GM13976 (cell line): ENCODE data around the gene MDM2.

Experiments
- DNase-seq: peaks from one replicate; pipeline ENCODE4 v3.0.0; 2012; ENCODE audit warnings: low spot score
- in situ Hi-C: fragments of 300-500 bp; cut with MboI; formaldehyde crosslinking; loops from one replicate; pipeline ENCODE4 v1.12.0; 2022; ENCODE audit warnings: low sequenced_read_pairs, mixed read lengths, inconsistent platforms; ENCODE audit not compliant: unreplicated experiment
- TF ChIP-seq, protein P1 (sequence below): IDR thresholded peaks from 2 replicates; pipeline ENCODE4 v1.5.1; 2012; ENCODE audit warnings: borderline replicate concordance, mild to moderate bottlenecking; ENCODE audit not compliant: insufficient read depth; ENCODE audit errors: extremely low read depth, missing control alignments, control extremely low read depth

Gene MDM2

DNA sequence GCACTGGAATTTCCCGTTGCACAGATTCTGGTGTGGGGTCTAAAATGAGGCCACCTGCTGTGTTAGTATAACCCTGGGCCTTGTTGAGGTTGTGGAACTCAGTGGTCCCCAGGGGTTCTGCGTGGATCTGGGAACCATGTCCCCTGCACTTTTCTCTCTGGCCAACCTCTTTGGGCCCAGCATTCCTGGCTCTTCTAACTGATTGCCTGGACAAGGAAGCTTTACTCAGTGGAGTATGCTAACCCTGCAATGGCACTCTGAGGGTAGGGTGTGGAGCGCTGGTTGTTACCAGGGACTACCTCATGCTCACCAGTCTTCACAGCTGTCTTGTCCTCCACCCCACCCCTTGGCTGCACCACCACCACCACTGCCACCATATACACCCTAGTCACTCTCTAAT, 85.8 kb downstream of the MDM2 start:
- in situ Hi-C loops, result no loop called here
- TF ChIP-seq, protein P1, sequence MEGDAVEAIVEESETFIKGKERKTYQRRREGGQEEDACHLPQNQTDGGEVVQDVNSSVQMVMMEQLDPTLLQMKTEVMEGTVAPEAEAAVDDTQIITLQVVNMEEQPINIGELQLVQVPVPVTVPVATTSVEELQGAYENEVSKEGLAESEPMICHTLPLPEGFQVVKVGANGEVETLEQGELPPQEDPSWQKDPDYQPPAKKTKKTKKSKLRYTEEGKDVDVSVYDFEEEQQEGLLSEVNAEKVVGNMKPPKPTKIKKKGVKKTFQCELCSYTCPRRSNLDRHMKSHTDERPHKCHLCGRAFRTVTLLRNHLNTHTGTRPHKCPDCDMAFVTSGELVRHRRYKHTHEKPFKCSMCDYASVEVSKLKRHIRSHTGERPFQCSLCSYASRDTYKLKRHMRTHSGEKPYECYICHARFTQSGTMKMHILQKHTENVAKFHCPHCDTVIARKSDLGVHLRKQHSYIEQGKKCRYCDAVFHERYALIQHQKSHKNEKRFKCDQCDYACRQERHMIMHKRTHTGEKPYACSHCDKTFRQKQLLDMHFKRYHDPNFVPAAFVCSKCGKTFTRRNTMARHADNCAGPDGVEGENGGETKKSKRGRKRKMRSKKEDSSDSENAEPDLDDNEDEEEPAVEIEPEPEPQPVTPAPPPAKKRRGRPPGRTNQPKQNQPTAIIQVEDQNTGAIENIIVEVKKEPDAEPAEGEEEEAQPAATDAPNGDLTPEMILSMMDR, result no peak
- no peak for DNase-seq

DNA sequence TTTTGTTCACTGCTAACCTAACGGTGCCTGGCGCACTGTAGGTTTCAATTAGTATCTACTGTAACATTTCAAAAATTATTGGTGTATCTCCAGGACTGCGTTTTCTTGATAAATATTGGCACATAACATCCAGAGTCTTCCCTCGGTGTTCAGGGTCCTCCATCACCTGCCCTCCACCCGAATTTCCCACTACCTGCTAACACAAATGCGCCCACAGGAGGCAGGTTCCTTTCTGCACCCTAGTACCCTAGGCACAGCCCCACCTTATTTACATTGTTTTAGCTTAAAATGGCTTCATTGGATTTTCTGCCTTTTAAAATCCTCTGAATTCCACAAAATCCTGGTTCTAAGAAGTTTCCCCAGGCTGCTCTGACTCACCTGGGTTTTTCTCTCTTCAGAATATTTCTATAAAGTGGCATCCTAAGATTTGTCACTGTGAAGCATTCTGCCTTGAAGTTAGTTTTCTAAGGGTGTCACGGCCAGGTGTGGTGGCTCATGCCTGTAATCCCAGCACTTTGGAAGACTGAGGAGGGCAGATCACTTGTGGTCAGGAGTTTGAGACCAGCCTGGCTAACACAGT, 86.4 kb downstream of the MDM2 start:
- TF ChIP-seq, protein P1, result no peak
- in situ Hi-C loops, result no loop called here
- DNase-seq, result no peak

DNA sequence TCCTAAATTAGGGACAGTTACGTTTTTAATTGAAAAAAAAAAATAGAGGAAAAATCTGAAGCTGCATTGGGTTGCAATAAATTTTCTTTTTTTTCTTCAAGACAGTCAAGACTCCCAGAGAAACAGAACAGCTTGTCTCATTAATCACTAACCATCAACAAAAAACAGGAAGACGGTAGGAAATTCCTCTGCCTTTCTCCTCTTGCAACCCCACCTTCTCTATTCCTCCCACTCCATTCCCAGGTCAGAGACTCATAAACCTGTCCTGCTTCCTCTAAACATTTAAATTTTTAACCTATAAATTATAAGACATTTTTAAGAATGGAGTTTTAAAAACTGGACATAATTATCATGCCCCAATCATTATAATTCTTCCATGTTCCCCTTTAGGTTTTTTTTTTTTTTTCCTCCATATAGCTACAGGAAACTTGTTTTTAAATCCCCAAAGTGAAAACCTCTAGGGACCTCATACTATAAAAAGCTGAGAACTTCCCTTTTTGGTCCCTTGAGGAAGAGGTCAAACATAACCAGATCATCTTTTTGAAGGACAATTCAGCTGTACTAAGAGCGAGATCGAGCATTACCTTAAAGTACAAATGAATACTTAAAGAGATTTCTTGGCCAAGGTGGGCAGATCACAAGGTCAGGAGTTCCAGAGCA, 89.0 kb downstream of the MDM2 start:
- in situ Hi-C loops, result no loop called here
- TF ChIP-seq, protein P1, result no peak
- DNase-seq, result no peak

DNA sequence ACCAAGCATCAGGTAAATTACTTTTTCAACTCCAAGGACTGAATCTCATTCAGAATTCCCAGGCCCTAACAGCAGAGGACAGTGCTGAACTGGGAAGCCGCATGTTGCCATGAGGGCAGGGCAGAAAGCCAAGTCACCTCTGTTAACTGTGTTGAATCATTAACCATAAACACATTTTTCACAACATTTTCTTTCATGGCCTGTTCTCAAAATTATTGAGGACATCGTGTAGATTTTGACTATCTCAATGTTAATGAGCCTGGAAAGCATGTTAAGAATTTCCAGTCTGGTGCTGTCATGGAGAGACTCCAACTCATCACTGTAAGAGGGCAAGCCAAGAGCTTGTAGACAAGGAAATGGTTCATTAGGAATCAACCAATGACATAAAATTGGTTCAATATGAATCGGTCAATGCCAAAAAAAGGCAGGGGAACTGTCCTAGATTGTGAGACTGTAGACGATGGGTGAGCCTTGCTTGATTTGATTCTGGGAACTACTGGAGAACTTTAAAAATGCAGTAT, 91.3 kb downstream of the MDM2 start:
- in situ Hi-C loops, result no loop called here
- TF ChIP-seq, protein P1, result no peak
- DNase-seq, result no peak

DNA sequence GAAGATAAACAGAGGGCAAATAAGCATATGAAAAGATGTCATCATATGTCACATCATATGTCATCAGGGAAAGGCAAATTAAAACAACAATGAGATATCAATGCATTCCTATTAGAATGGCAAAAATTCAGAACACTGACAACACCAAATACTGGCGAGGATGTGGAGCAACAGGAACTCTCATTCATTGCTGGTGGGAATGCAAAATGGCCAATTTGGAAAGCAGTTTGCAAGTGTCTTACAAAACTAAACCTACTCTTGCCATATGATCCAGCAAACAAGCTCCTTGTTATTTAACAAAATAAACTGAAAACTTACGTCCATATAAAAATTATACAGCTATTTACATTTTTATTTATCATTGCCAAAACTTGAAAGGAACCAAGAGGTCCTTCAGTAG, 92.3 kb downstream of the MDM2 start:
- no peak for DNase-seq
- TF ChIP-seq, protein P1, result no peak
- in situ Hi-C loops, result no loop called here
